HG02571 (cell line): Measurements from ENCODE around the gene ZMYM5.
A peak's percentile ranks its signal among the peaks of the same experiment; 100 is the strongest.
"Not testable (repeated sequence)": the region's sequence is repeated elsewhere in the genome, so short reads cannot be mapped to it uniquely, and the experiment has no call there.

Experiments
- ATAC-seq: cut with Tn5 transposase; IDR thresholded peaks from one replicate; pipeline ENCODE4 v1.9.1; 2021; ENCODE audit warnings: mild to moderate bottlenecking, moderate library complexity; ENCODE audit not compliant: unreplicated experiment

Gene ZMYM5

GRCh38 chr13:19822673-19823072 lies 40.8 kb downstream of the ZMYM5 start:
- no peak for ATAC-seq

GRCh38 chr13:19818223-19818842 lies 45.1 kb downstream of the ZMYM5 start:
- ATAC-seq: no peak

- no peak for ATAC-seq
Measured at GRCh38 chr13:19817510-19818158, 45.8 kb downstream of the ZMYM5 start.

- ATAC-seq: no peak
Measured at GRCh38 chr13:19817106-19817505, 46.3 kb downstream of the ZMYM5 start.

GRCh38 chr13:19815842-19816241 lies 47.6 kb downstream of the ZMYM5 start:
- not testable (repeated sequence) for ATAC-seq

- no peak for ATAC-seq
Measured at GRCh38 chr13:19810996-19811881, 52.2 kb downstream of the ZMYM5 start.

GRCh38 chr13:19810151-19810550 lies 53.3 kb downstream of the ZMYM5 start:
- no peak for ATAC-seq

DNA sequence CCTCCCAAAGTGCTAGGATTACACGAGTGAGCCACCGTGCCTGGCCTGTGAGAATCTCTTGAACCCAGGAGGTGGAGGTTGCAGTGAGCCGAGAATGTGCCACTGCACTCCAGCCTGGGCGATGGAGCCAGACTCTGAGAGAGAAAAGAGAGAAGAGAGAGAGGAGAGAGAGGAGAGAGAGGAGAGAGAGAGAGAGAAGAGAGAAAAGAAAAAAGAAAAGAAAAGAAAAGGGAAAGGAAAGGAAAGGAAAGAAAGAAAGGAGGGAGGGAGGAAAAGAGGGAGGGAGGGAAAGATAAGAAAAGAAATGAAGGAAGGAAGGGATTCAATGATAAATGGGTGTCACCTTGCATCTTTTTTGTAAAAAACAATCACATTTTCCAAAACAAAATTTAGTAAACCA lies 57.7 kb downstream of the ZMYM5 start:
- no peak for ATAC-seq

GRCh38 chr13:19795956-19796355 lies 67.5 kb downstream of the ZMYM5 start:
- ATAC-seq: no peak

DNA sequence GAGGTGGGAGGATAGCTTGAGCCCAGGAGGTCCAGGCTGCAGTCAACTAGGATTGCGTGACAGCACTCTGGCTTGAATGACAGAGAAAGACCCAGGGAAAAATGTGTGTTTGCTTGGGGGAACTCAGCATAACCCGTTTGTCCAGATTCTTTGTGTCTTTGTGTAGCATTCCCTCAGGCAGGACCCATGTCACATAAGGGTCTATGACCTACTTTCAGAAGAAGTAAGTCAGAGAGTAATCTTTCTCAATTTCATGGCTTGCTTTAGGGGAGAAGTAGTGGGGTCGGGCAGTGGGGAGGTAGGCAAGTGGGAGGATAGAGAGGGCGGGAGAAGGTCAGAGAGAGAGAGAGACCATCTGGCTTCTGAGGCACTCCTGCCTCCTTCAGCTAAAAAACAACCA lies 68.8 kb downstream of the ZMYM5 start:
- ATAC-seq: no peak

GRCh38 chr13:19791953-19792537 lies 71.4 kb downstream of the ZMYM5 start:
- ATAC-seq: no peak

- peak; percentile 84 for ATAC-seq
Measured at GRCh38 chr13:19782727-19783682, 80.4 kb downstream of the ZMYM5 start, which contains the start of gene PSPC1. PSPC1 (minus strand) TSS chr13:19782945; CDS start chr13:19782757, 188 bp downstream.

GRCh38 chr13:19782049-19782726 lies 81.3 kb downstream of the ZMYM5 start:
- peak; percentile 32 for ATAC-seq

DNA sequence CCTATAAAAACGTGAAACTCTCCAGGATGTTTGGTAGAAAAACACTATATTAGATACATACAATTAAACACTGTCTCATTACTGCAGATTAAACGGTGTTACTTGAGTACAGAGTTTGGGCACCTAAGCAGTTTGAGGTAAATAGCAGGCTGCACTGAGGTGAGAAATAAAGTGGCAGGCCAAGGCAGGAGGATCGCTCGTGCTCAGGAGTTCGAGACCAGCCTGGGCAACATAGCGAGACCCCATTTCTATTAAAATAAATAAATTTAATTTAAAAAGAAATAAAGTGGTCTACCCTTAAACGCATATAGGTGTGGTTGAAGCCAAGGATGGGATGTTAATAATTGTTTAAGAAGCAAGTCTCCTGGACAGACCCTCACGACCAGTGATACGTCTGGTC lies 81.9 kb downstream of the ZMYM5 start:
- no peak for ATAC-seq

GRCh38 chr13:19780753-19781418 lies 82.6 kb downstream of the ZMYM5 start:
- ATAC-seq: not testable (repeated sequence)
